UCSD-AML1 (cell line): ENCODE measurements around the gene THUMPD1.
"Not testable (repeated sequence)": the region's sequence is repeated elsewhere in the genome, so short reads cannot be mapped to it uniquely, and the experiment has no call there.

Experiments used
- DNase-seq: peaks from one replicate; lab custom pipeline; 2025; ENCODE audit not compliant: unreplicated experiment; lab: John Stamatoyannopoulos, UW

THUMPD1 gene

GRCh38 chr16:20696618-20697017 is 45.0 kb downstream of the THUMPD1 start:
- no peak for DNase-seq

GRCh38 chr16:20695024-20695423 is 46.6 kb downstream of the THUMPD1 start:
- DNase-seq, result no peak

GRCh38 chr16:20694096-20694495 is 47.5 kb downstream of the THUMPD1 start:
- not testable (repeated sequence) for DNase-seq

- DNase-seq, result no peak
Observed at GRCh38 chr16:20689668-20690067, 52.0 kb downstream of the THUMPD1 start.

GRCh38 chr16:20683812-20684211 is 57.8 kb downstream of the THUMPD1 start:
- no peak for DNase-seq
